Bone marrow (tissue), 2 donors: Measurements from ENCODE around the gene SERPINE1.
"Not testable (repeated sequence)": the region's sequence is repeated elsewhere in the genome, so short reads cannot be mapped to it uniquely, and the experiment has no call there.

Source experiments
- DNase-seq, 2 donors: peaks; one replicate each; lab custom pipeline; 2025; lab: John Stamatoyannopoulos, UW

The SERPINE1 gene

GRCh38 chr7:101126651-101127459, at the start of gene SERPINE1:
Gene SERPINE1, plus strand, starts transcription at chr7:101127104. Its CDS starts 1,290 bp downstream, at chr7:101128394.
- peak; percentile 22 to 90 for DNase-seq

GRCh38 chr7:101077303-101078086, 49.4 kb upstream of the SERPINE1 start:
- peak; percentile 34 to 85 for DNase-seq

- no peak for DNase-seq
Measured at GRCh38 chr7:101081432-101081831, 45.5 kb upstream of the SERPINE1 start.

- no peak for DNase-seq
Measured at GRCh38 chr7:101084865-101085161, 42.1 kb upstream of the SERPINE1 start.

GRCh38 chr7:101085162-101085964, 41.5 kb upstream of the SERPINE1 start, which contains the start of gene TRIM56:
Gene TRIM56, plus strand, starts transcription at chr7:101085481. Its CDS starts 1,832 bp downstream, at chr7:101087313.
- peak; percentile 58 to 69 for DNase-seq

GRCh38 chr7:101087334-101088068, 39.4 kb upstream of the SERPINE1 start:
- no peak for DNase-seq

GRCh38 chr7:101088069-101088425, 38.9 kb upstream of the SERPINE1 start:
- no peak for DNase-seq

- DNase-seq = no peak
Measured at GRCh38 chr7:101088858-101089529, 37.9 kb upstream of the SERPINE1 start.

- no peak for DNase-seq
Measured at GRCh38 chr7:101089876-101090275, 37.0 kb upstream of the SERPINE1 start.

- DNase-seq = not testable (repeated sequence)
Measured at GRCh38 chr7:101092266-101092905, 34.5 kb upstream of the SERPINE1 start.

GRCh38 chr7:101093906-101094305, 33.0 kb upstream of the SERPINE1 start:
- no peak for DNase-seq

GRCh38 chr7:101094376-101094775, 32.5 kb upstream of the SERPINE1 start:
- no peak for DNase-seq

- peak; percentile 11 to 24 for DNase-seq
Measured at GRCh38 chr7:101094791-101095375, 32.0 kb upstream of the SERPINE1 start.

GRCh38 chr7:101096331-101096956, 30.5 kb upstream of the SERPINE1 start:
- no peak for DNase-seq

GRCh38 chr7:101096957-101097347, 30.0 kb upstream of the SERPINE1 start:
- no peak for DNase-seq

- DNase-seq = no peak
Measured at GRCh38 chr7:101097561-101097960, 29.3 kb upstream of the SERPINE1 start.

- peak; percentile 73 to 96 for DNase-seq
Measured at GRCh38 chr7:101099969-101100781, 26.7 kb upstream of the SERPINE1 start.

- no peak for DNase-seq
Measured at GRCh38 chr7:101100858-101101847, 25.8 kb upstream of the SERPINE1 start.
